ENCODE results near the gene TP53INP2.

DNA sequence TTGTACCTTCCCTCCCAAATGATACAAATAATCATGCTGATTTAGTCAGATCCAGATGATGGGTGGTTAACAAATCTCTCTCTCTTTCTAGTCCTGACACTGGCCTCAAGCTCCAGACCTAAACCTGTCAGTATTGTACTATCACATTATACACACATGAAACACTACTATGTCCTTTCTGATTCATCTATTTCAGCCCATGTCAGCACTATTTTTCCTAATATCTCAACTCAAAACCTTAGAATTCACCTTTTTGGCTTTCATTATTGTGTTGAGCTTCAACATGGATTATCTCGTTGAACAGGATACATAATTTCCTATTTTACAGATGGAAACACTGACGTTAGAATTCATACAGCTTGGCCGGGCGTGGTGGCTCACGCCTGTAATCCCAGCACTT, 30.7 kb upstream of the TP53INP2 start:
- no peak for TF ChIP-seq TCF7L2 (IDR thresholded peaks at IDR 0.05; ENCODE audit: low read depth, low read length)
- TF ChIP-seq, protein P1, sequence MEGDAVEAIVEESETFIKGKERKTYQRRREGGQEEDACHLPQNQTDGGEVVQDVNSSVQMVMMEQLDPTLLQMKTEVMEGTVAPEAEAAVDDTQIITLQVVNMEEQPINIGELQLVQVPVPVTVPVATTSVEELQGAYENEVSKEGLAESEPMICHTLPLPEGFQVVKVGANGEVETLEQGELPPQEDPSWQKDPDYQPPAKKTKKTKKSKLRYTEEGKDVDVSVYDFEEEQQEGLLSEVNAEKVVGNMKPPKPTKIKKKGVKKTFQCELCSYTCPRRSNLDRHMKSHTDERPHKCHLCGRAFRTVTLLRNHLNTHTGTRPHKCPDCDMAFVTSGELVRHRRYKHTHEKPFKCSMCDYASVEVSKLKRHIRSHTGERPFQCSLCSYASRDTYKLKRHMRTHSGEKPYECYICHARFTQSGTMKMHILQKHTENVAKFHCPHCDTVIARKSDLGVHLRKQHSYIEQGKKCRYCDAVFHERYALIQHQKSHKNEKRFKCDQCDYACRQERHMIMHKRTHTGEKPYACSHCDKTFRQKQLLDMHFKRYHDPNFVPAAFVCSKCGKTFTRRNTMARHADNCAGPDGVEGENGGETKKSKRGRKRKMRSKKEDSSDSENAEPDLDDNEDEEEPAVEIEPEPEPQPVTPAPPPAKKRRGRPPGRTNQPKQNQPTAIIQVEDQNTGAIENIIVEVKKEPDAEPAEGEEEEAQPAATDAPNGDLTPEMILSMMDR (IDR thresholded peaks at IDR 0.05) = no peak
- no peak for TF ChIP-seq POLR2AphosphoS5 (IDR thresholded peaks at IDR 0.05; ENCODE audit: low read depth, low read length)
- no peak for TF ChIP-seq SIN3A (IDR thresholded peaks at IDR 0.05; ENCODE audit: borderline replicate concordance, insufficient read depth, low read depth, low read length)

All from Panc1 (cell line).